HL-60 (cell line): ENCODE data around the gene BABAM2.

Source experiments
- POLR2AphosphoS5 ChIP-seq: IDR thresholded peaks from 2 replicates; pipeline ENCODE4 v1.6.1; 2012; ENCODE audit warnings: low read depth
- TF ChIP-seq, protein P1 (sequence below): IDR thresholded peaks from 2 replicates; pipeline ENCODE4 v1.6.1; 2012; ENCODE audit warnings: low read depth; ENCODE audit not compliant: insufficient replicate concordance
- TF ChIP-seq, protein P2 (sequence below): IDR thresholded peaks from one replicate; pipeline ENCODE4 v1.5.1; 2011; ENCODE audit warnings: low read length, control low read depth, inconsistent platforms; ENCODE audit not compliant: insufficient read depth

DNA sequence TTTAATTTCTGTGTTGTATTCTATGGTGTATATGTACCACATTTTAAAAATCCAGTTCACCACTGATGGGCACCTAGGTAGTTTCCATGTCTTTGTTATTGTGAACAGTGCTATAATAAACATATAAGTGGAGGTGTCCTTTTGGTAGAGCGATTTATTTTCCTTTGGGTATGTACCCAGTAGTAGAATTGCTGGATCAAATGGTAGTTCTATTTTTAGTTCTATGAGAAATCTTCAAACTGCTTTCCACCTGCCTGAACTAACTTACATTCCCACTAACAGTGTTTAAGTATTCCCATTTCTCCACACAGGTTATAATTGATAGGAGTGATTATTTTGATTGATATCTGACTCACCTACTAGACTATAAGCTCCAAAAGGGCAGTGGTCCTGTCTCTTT is 148.2 kb downstream of the BABAM2 start:
- TF ChIP-seq, protein P1, sequence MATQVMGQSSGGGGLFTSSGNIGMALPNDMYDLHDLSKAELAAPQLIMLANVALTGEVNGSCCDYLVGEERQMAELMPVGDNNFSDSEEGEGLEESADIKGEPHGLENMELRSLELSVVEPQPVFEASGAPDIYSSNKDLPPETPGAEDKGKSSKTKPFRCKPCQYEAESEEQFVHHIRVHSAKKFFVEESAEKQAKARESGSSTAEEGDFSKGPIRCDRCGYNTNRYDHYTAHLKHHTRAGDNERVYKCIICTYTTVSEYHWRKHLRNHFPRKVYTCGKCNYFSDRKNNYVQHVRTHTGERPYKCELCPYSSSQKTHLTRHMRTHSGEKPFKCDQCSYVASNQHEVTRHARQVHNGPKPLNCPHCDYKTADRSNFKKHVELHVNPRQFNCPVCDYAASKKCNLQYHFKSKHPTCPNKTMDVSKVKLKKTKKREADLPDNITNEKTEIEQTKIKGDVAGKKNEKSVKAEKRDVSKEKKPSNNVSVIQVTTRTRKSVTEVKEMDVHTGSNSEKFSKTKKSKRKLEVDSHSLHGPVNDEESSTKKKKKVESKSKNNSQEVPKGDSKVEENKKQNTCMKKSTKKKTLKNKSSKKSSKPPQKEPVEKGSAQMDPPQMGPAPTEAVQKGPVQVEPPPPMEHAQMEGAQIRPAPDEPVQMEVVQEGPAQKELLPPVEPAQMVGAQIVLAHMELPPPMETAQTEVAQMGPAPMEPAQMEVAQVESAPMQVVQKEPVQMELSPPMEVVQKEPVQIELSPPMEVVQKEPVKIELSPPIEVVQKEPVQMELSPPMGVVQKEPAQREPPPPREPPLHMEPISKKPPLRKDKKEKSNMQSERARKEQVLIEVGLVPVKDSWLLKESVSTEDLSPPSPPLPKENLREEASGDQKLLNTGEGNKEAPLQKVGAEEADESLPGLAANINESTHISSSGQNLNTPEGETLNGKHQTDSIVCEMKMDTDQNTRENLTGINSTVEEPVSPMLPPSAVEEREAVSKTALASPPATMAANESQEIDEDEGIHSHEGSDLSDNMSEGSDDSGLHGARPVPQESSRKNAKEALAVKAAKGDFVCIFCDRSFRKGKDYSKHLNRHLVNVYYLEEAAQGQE: no peak
- TF ChIP-seq, protein P2, sequence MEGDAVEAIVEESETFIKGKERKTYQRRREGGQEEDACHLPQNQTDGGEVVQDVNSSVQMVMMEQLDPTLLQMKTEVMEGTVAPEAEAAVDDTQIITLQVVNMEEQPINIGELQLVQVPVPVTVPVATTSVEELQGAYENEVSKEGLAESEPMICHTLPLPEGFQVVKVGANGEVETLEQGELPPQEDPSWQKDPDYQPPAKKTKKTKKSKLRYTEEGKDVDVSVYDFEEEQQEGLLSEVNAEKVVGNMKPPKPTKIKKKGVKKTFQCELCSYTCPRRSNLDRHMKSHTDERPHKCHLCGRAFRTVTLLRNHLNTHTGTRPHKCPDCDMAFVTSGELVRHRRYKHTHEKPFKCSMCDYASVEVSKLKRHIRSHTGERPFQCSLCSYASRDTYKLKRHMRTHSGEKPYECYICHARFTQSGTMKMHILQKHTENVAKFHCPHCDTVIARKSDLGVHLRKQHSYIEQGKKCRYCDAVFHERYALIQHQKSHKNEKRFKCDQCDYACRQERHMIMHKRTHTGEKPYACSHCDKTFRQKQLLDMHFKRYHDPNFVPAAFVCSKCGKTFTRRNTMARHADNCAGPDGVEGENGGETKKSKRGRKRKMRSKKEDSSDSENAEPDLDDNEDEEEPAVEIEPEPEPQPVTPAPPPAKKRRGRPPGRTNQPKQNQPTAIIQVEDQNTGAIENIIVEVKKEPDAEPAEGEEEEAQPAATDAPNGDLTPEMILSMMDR: no peak
- no peak for TF ChIP-seq POLR2AphosphoS5
